ENCODE measurements around the gene ALKBH8. TPM values are rescaled to one million over a fixed set of nuclear protein-coding genes. Genes with fewer than 3 reads are reported as not detected.

The ALKBH8 gene
- total RNA-seq = 1 to 10 TPM; 6.5 to 7.7 TPM
- 9.6 TPM for polyA plus RNA-seq (2013, experiment 1 of 2)
- 11.5 TPM for polyA plus RNA-seq (2013, experiment 2 of 2)
- 12.8 to 68.9 (median 33.7) reads per million in 172 experiments for total RNA-seq

- Mint-ChIP-seq H3K9me3 (no peaks in the 10 kb centered on the region), H3K27ac (peak within 1 kb of the TSS; percentile 85), H3K36me3 (ENCODE audit: low read depth) (peaks cover 21% of the 10 kb centered on the region), H3K4me3 (peak within 1 kb of the TSS; percentile 91), H3K4me1 (ENCODE audit: low read depth) (peaks cover 56% of the 10 kb centered on the region), H3K27me3 (no peaks in the 10 kb centered on the region)
- ChIA-PET POLR2A (interaction anchor here (1.4 to 1.8 kb wide), 4 partner anchors 20 to 1100 kb away, joined by 3 to 8 read pairs (median 4); partner anchors contain the start of genes CWF19L2 and DDX10), CTCF (interaction anchor here (2.2 kb wide), 1 partner anchor 16 kb away, joined by 6 read pairs; no protein-coding TSS in a partner anchor)
- Histone ChIP-seq H3K9me3 (ENCODE audit: control insufficient read depth in 1 of 2, insufficient read depth in 1 of 2, low read length in 2 of 2) (no peaks in the 10 kb centered on the region), H3K36me3 (ENCODE audit: insufficient read depth, low read length) (peaks cover 3% of the 10 kb centered on the region), H3K4me3 (ENCODE audit: low read length) (peak within 1 kb of the TSS; percentile 70), H3K27me3 (ENCODE audit: control insufficient read depth in 1 of 2, insufficient read depth in 2 of 2, low read length in 2 of 2) (no peaks in the 10 kb centered on the region), H3K4me1 (ENCODE audit: insufficient read depth, low read length) (peaks cover 16% of the 10 kb centered on the region), H3K27ac (ENCODE audit: low read depth in 1 of 2, low read length in 2 of 2) (peak within 1 kb of the TSS; percentile 57 to 69)
- DNase-seq (peak; percentile 62 to 90 (median 72)), ATAC-seq (ENCODE audit: poor library complexity) (peak; percentile 95)
- TF ChIP-seq CTCF (IDR thresholded peaks at IDR 0.05) = no peak
- intact Hi-C loops (cut with DNase I, micrococcal nuclease) = loop anchor here (1.0 to 10.0 kb wide), 3 partner anchors 16 to 442 kb away; partner anchors contain the start of gene CUL5 (in 1 of the 2)
These were observed at the start of gene ALKBH8 for GRCh38 chr11:107565219-107565937. TSS of gene ALKBH8 (minus strand) at chr11:107565735. CDS start at chr11:107560893, 4,842 bp downstream.

GRCh38 chr11:107612445-107612844 lies 46.9 kb upstream of the ALKBH8 start:
- Mint-ChIP-seq H3K4me1 (ENCODE audit: low read depth) (no peaks in the 10 kb centered on the region), H3K27ac (no peak overlapping the region), H3K36me3 (ENCODE audit: low read depth) (no peaks in the 10 kb centered on the region), H3K27me3 (peaks cover 41% of the 10 kb centered on the region), H3K9me3 (no peaks in the 10 kb centered on the region), H3K4me3 (no peak overlapping the region)
- Histone ChIP-seq H3K4me3 (ENCODE audit: low read length) (no peak overlapping the region), H3K4me1 (ENCODE audit: insufficient read depth, low read length) (no peaks in the 10 kb centered on the region), H3K27me3 (ENCODE audit: control insufficient read depth in 1 of 2, insufficient read depth in 2 of 2, low read length in 2 of 2) (peaks cover 11 to 15% of the 10 kb centered on the region in 2 experiments), H3K9me3 (ENCODE audit: control insufficient read depth in 1 of 2, insufficient read depth in 1 of 2, low read length in 2 of 2) (no peaks in the 10 kb centered on the region), H3K36me3 (ENCODE audit: insufficient read depth, low read length) (no peaks in the 10 kb centered on the region), H3K27ac (ENCODE audit: low read depth in 1 of 2, low read length in 2 of 2) (no peak overlapping the region)
- CTCF ChIA-PET = no interaction called here
- intact Hi-C loops (cut with DNase I, micrococcal nuclease) = no loop called here
- DNase-seq = no peak
- POLR2A ChIA-PET = no interaction called here
- ATAC-seq (ENCODE audit: poor library complexity) = no peak
- TF ChIP-seq CTCF (IDR thresholded peaks at IDR 0.05) = no peak

GRCh38 chr11:107609400-107610218 lies 44.1 kb upstream of the ALKBH8 start:
- no peak for DNase-seq
- Mint-ChIP-seq H3K27ac (no peak overlapping the region), H3K4me1 (ENCODE audit: low read depth) (no peaks in the 10 kb centered on the region), H3K36me3 (ENCODE audit: low read depth) (no peaks in the 10 kb centered on the region), H3K9me3 (no peaks in the 10 kb centered on the region), H3K27me3 (peaks cover 39% of the 10 kb centered on the region), H3K4me3 (no peak overlapping the region)
- Histone ChIP-seq H3K4me3 (ENCODE audit: low read length) (no peak overlapping the region), H3K36me3 (ENCODE audit: insufficient read depth, low read length) (no peaks in the 10 kb centered on the region), H3K27ac (ENCODE audit: low read depth in 1 of 2, low read length in 2 of 2) (no peak overlapping the region), H3K9me3 (ENCODE audit: control insufficient read depth in 1 of 2, insufficient read depth in 1 of 2, low read length in 2 of 2) (no peaks in the 10 kb centered on the region), H3K4me1 (ENCODE audit: insufficient read depth, low read length) (no peaks in the 10 kb centered on the region), H3K27me3 (ENCODE audit: control insufficient read depth in 1 of 2, insufficient read depth in 2 of 2, low read length in 2 of 2) (peaks cover 16 to 17% of the 10 kb centered on the region in 2 experiments)
- ChIA-PET CTCF (interaction anchor here (0.6 to 1.3 kb wide), 4 partner anchors 9 to 357 kb away, joined by 3 to 5 read pairs (median 3); no protein-coding TSS in a partner anchor), POLR2A (no interaction called here)
- no peak for ATAC-seq (ENCODE audit: poor library complexity)
- intact Hi-C loops (cut with DNase I, micrococcal nuclease) = no loop called here
- no peak for TF ChIP-seq CTCF (IDR thresholded peaks at IDR 0.05)

Measured in CD4-positive, alpha-beta T cell (primary cell).